Myocyte (in vitro differentiated cells): Measurements from ENCODE around the gene TUBA1C. TPM values are rescaled to one million over a fixed set of nuclear protein-coding genes. Genes with fewer than 3 reads are reported as not detected.
"Not testable (repeated sequence)": the region's sequence is repeated elsewhere in the genome, so short reads cannot be mapped to it uniquely, and the experiment has no call there.

Experiments
- DNase-seq: peaks from one replicate; pipeline ENCODE4 v3.0.0-alpha.2; 2012; ENCODE audit warnings: low read depth
- total RNA-seq: library from RNA; depleted of rRNA; stranded (reverse); fragments of >200 nt; gene quantifications from 2 replicates; pipeline ENCODE4 v1.2.3, GENCODE V29; 2014

The TUBA1C gene
- total RNA-seq, 1 donor from 2014 or later, result 595 TPM

GRCh38 chr12:49282740-49283375 lies 18.0 kb downstream of the TUBA1C start:
- DNase-seq, result not testable (repeated sequence)

GRCh38 chr12:49283541-49284429 lies 18.9 kb downstream of the TUBA1C start:
- peak; percentile 94 for DNase-seq

GRCh38 chr12:49284672-49285071 lies 19.8 kb downstream of the TUBA1C start:
- DNase-seq, result no peak

- peak; percentile 71 for DNase-seq
These were observed 23.0 kb downstream of the TUBA1C start for GRCh38 chr12:49287876-49288275.

GRCh38 chr12:49288412-49288853 lies 23.6 kb downstream of the TUBA1C start:
- peak; percentile 78 for DNase-seq

GRCh38 chr12:49288922-49289555 lies 24.2 kb downstream of the TUBA1C start:
- DNase-seq, result no peak

GRCh38 chr12:49292729-49293055 lies 27.8 kb downstream of the TUBA1C start:
- DNase-seq, result no peak

- DNase-seq, result no peak
These were observed 28.4 kb downstream of the TUBA1C start for GRCh38 chr12:49293056-49293956.

GRCh38 chr12:49294086-49294803 lies 29.4 kb downstream of the TUBA1C start:
- DNase-seq, result no peak

GRCh38 chr12:49294804-49295081 lies 29.9 kb downstream of the TUBA1C start:
- no peak for DNase-seq

- no peak for DNase-seq
These were observed 30.4 kb downstream of the TUBA1C start, which contains the start of gene PRPH for GRCh38 chr12:49295082-49295936. Gene PRPH (plus strand): TSS chr12:49295147. CDS start chr12:49295201, 54 bp downstream.

GRCh38 chr12:49296034-49296835 lies 31.4 kb downstream of the TUBA1C start:
- no peak for DNase-seq

- no peak for DNase-seq
These were observed 32.2 kb downstream of the TUBA1C start for GRCh38 chr12:49296836-49297694.

GRCh38 chr12:49297695-49298060 lies 32.8 kb downstream of the TUBA1C start:
- no peak for DNase-seq

GRCh38 chr12:49298160-49298559 lies 33.3 kb downstream of the TUBA1C start:
- DNase-seq, result no peak

GRCh38 chr12:49301760-49302159 lies 36.9 kb downstream of the TUBA1C start:
- DNase-seq, result no peak

GRCh38 chr12:49304161-49304560 lies 39.3 kb downstream of the TUBA1C start:
- peak; percentile 85 for DNase-seq
